ENCODE data around the gene CBX4. TPM values are rescaled to one million over a fixed set of nuclear protein-coding genes. Genes with fewer than 3 reads are reported as not detected.

CBX4 gene
- total and polyA plus RNA-seq, 2 experiments from 2014 or later = 1.4 to 4.6 TPM

GRCh38 chr17:79784353-79785016 is 54.8 kb downstream of the CBX4 start:
- peaks cover 8% of the 10 kb centered on the region for H3K36me3 ChIP-seq (ENCODE audit: insufficient read depth)
- no peak overlapping the region for H3K4me3 ChIP-seq
- peaks cover 28% of the 10 kb centered on the region for H3K27me3 ChIP-seq (ENCODE audit: insufficient read depth)
- H3K9me2 ChIP-seq (ENCODE audit: insufficient read depth) = no peaks in the 10 kb centered on the region
- DNase-seq (ENCODE audit: low spot score) (no peak), ATAC-seq (no peak)
- no peak overlapping the region for H3K4me3 Mint-ChIP-seq
- H3K79me2 ChIP-seq (replicated peaks; ENCODE audit: insufficient read depth) = peaks cover 21% of the 10 kb centered on the region
- peaks cover 52% of the 10 kb centered on the region for H4K20me1 ChIP-seq (replicated peaks; ENCODE audit: insufficient read depth)
- H3K4me2 ChIP-seq = no peak overlapping the region
- peaks cover 33% of the 10 kb centered on the region for H3F3A ChIP-seq (replicated peaks; ENCODE audit: low read depth)
- peaks cover 35% of the 10 kb centered on the region for H3K4me1 ChIP-seq (ENCODE audit: insufficient read depth)
- no peak overlapping the region for H3K27ac Mint-ChIP-seq
- peaks cover 62% of the 10 kb centered on the region for H3K36me3 Mint-ChIP-seq (ENCODE audit: low read depth)
- no peak overlapping the region for H3K27ac ChIP-seq (ENCODE audit: low read depth)
- TF ChIP-seq CTCF (conservative IDR thresholded peaks at IDR 0.05; ENCODE audit: low read depth in 2 of 2) = no peak
- no peak for TF ChIP-seq ZNF114 (CRISPR knock-in tag; IDR thresholded peaks at IDR 0.05)
- no peak for TF ChIP-seq ETS1 (IDR thresholded peaks at IDR 0.05)
- TF ChIP-seq STAT1 (IDR thresholded peaks at IDR 0.05; ENCODE audit: unreplicated experiment) = no peak
- TF ChIP-seq CREB1 (CRISPR knock-in tag; IDR thresholded peaks at IDR 0.05; ENCODE audit: low read depth) = no peak
- TF ChIP-seq NANOG (IDR thresholded peaks at IDR 0.05; ENCODE audit: borderline replicate concordance) = no peak
- no peak for TF ChIP-seq JUNB (IDR thresholded peaks at IDR 0.05; ENCODE audit: unreplicated experiment)
- H2AFZ ChIP-seq = no peak overlapping the region
- H3K4me1 Mint-ChIP-seq = peaks cover 63% of the 10 kb centered on the region
- H3K9me3 Mint-ChIP-seq = no peaks in the 10 kb centered on the region
- H3K27me3 Mint-ChIP-seq (ENCODE audit: insufficient read depth, low read depth, poor library complexity) = peaks cover 64% of the 10 kb centered on the region

- Histone ChIP-seq H3K36me3 (ENCODE audit: insufficient read depth) (peaks cover 8% of the 10 kb centered on the region), H3K4me2 (no peak overlapping the region), H3K9me2 (ENCODE audit: insufficient read depth) (no peaks in the 10 kb centered on the region), H3K27me3 (ENCODE audit: insufficient read depth) (peaks cover 22% of the 10 kb centered on the region), H3K4me3 (no peak overlapping the region), H3K4me1 (ENCODE audit: insufficient read depth) (peaks cover 32% of the 10 kb centered on the region), H3K79me2 (replicated peaks; ENCODE audit: insufficient read depth) (peaks cover 27% of the 10 kb centered on the region), H4K20me1 (replicated peaks; ENCODE audit: insufficient read depth) (peaks cover 54% of the 10 kb centered on the region), H3F3A (replicated peaks; ENCODE audit: low read depth) (peaks cover 33% of the 10 kb centered on the region), H3K27ac (ENCODE audit: low read depth) (no peak overlapping the region), H2AFZ (no peak overlapping the region)
- DNase-seq (ENCODE audit: low spot score) = no peak
- no peak for ATAC-seq
- Mint-ChIP-seq H3K4me1 (peaks cover 63% of the 10 kb centered on the region), H3K4me3 (no peak overlapping the region), H3K27ac (no peak overlapping the region), H3K9me3 (no peaks in the 10 kb centered on the region), H3K27me3 (ENCODE audit: insufficient read depth, low read depth, poor library complexity) (peaks cover 62% of the 10 kb centered on the region), H3K36me3 (ENCODE audit: low read depth) (peaks cover 68% of the 10 kb centered on the region)
- TF ChIP-seq STAT1 (IDR thresholded peaks at IDR 0.05; ENCODE audit: unreplicated experiment) (no peak), ZNF114 (CRISPR knock-in tag; IDR thresholded peaks at IDR 0.05) (no peak), EZH2 (IDR thresholded peaks at IDR 0.05; ENCODE audit: low read depth, unreplicated experiment) (no peak), JUNB (IDR thresholded peaks at IDR 0.05; ENCODE audit: unreplicated experiment) (no peak), CTCF (conservative IDR thresholded peaks at IDR 0.05; ENCODE audit: low read depth in 2 of 2) (no peak), REST (IDR thresholded peaks at IDR 0.05; ENCODE audit: unreplicated experiment) (no peak), CREB1 (CRISPR knock-in tag; IDR thresholded peaks at IDR 0.05; ENCODE audit: low read depth) (no peak), EZH2phosphoT487 (IDR thresholded peaks at IDR 0.05; ENCODE audit: unreplicated experiment) (no peak)
These were observed 55.3 kb downstream of the CBX4 start for GRCh38 chr17:79783891-79784290.

Measured in GM23338 (cell line).